ENCODE measurements around the gene TTLL7.

- no peak for TF ChIP-seq POLR2A (IDR thresholded peaks at IDR 0.05; ENCODE audit: low read depth, low read length)
- no peak for TF ChIP-seq POLR2AphosphoS5 (IDR thresholded peaks at IDR 0.05; ENCODE audit: low read depth, low read length)
Measured at GRCh38 chr1:83964153-83964552, 34.8 kb downstream of the TTLL7 start.
